HG02852 (cell line): ENCODE data around the gene DPP4.
"Not testable (repeated sequence)": the region's sequence is repeated elsewhere in the genome, so short reads cannot be mapped to it uniquely, and the experiment has no call there.

Experiments used
- ATAC-seq: cut with Tn5 transposase; IDR thresholded peaks from one replicate; pipeline ENCODE4 v1.9.1; 2021; ENCODE audit warnings: mild to moderate bottlenecking, moderate library complexity; ENCODE audit not compliant: unreplicated experiment

The DPP4 gene

GRCh38 chr2:162060532-162060931 lies 13.5 kb downstream of the DPP4 start:
- ATAC-seq, result no peak

- peak; percentile 76 for ATAC-seq
Observed at GRCh38 chr2:162058973-162059668, 14.9 kb downstream of the DPP4 start.

GRCh38 chr2:162057426-162057825 lies 16.6 kb downstream of the DPP4 start:
- ATAC-seq, result no peak

GRCh38 chr2:162056796-162057399 lies 17.1 kb downstream of the DPP4 start:
- ATAC-seq, result no peak

- ATAC-seq, result no peak
Observed at GRCh38 chr2:162053808-162054155, 20.2 kb downstream of the DPP4 start.

- ATAC-seq, result no peak
Observed at GRCh38 chr2:162053066-162053807, 20.8 kb downstream of the DPP4 start.

- ATAC-seq, result no peak
Observed at GRCh38 chr2:162050513-162050961, 23.5 kb downstream of the DPP4 start.

- not testable (repeated sequence) for ATAC-seq
Observed at GRCh38 chr2:162049089-162049488, 24.9 kb downstream of the DPP4 start.

- ATAC-seq, result no peak
Observed at GRCh38 chr2:162044586-162044985, 29.4 kb downstream of the DPP4 start.

- ATAC-seq, result no peak
Observed at GRCh38 chr2:162043132-162043531, 30.9 kb downstream of the DPP4 start.

- ATAC-seq, result no peak
Observed at GRCh38 chr2:162041485-162041884, 32.5 kb downstream of the DPP4 start.

- ATAC-seq, result no peak
Observed at GRCh38 chr2:162038725-162039124, 35.3 kb downstream of the DPP4 start.

GRCh38 chr2:162037886-162038285 lies 36.1 kb downstream of the DPP4 start:
- ATAC-seq, result no peak

- ATAC-seq, result no peak
Observed at GRCh38 chr2:162037028-162037795, 36.8 kb downstream of the DPP4 start.

GRCh38 chr2:162035981-162036380 lies 38.0 kb downstream of the DPP4 start:
- ATAC-seq, result no peak

GRCh38 chr2:162030363-162031190 lies 43.4 kb downstream of the DPP4 start:
- ATAC-seq, result no peak

GRCh38 chr2:162029287-162029901 lies 44.6 kb downstream of the DPP4 start:
- ATAC-seq, result no peak

- no peak for ATAC-seq
Observed at GRCh38 chr2:162028511-162028910, 45.5 kb downstream of the DPP4 start.

- no peak for ATAC-seq
Observed at GRCh38 chr2:162025121-162025911, 48.7 kb downstream of the DPP4 start.
